Neutrophil (primary cell): Measurements from ENCODE around the gene ARMC9.

Experiments
- H3K27ac ChIP-seq: fragments of 200-600 bp; sonication (generic); 2 replicates; pipeline ENCODE4 v1.5.1; 2016; ENCODE audit warnings: mild to moderate bottlenecking, moderate library complexity
- H3K27me3 ChIP-seq: fragments of 200-600 bp; sonication (generic); 2 replicates; pipeline ENCODE4 v1.6.0; 2016; ENCODE audit warnings: mild to moderate bottlenecking
- H3K36me3 ChIP-seq: fragments of 200-600 bp; sonication (generic); 2 replicates; pipeline ENCODE4 v1.5.1; 2017
- H3K4me1 ChIP-seq, 2 experiments: fragments of 200-600 bp in 1 of 2; sonication (generic) in 1 of 2; 1 replicate in 1 of 2; 2 replicates in 1 of 2; pipeline versions ENCODE4 v1.5.1 to v1.6.1; 2013 to 2016; ENCODE audit warnings: low read depth in 1 of 2, low read length in 1 of 2, mild to moderate bottlenecking in 1 of 2, moderate library complexity in 1 of 2; ENCODE audit not compliant: control insufficient read depth in 1 of 2, insufficient read depth in 1 of 2
- H3K4me3 ChIP-seq, 2 experiments: fragments of 200-600 bp in 1 of 2; sonication (generic) in 1 of 2; 1 replicate in 1 of 2; 2 replicates in 1 of 2; pipeline ENCODE4 v1.5.1; 2013 to 2016; ENCODE audit warnings: low read depth in 1 of 2, low read length in 1 of 2, mild to moderate bottlenecking in 1 of 2, moderate library complexity in 1 of 2
- H3K9me3 ChIP-seq: fragments of 200-600 bp; sonication (generic); 2 replicates; pipeline ENCODE4 v1.5.1; 2016
- CTCF ChIP-seq: fragments of 200-600 bp; sonication (generic); IDR thresholded peaks from 2 replicates; pipeline ENCODE4 v1.5.1; 2016; ENCODE audit warnings: antibody characterized with exemption

The ARMC9 gene

GRCh38 chr2:231317579-231317978, 119.1 kb downstream of the ARMC9 start:
- Histone ChIP-seq H3K9me3 (no peaks in the 10 kb centered on the region), H3K4me1 (peaks cover 18 to 20% of the 10 kb centered on the region in 2 experiments), H3K36me3 (no peaks in the 10 kb centered on the region), H3K27me3 (no peaks in the 10 kb centered on the region), H3K4me3 (no peak overlapping the region), H3K27ac (no peak overlapping the region)
- no peak for TF ChIP-seq CTCF

DNA sequence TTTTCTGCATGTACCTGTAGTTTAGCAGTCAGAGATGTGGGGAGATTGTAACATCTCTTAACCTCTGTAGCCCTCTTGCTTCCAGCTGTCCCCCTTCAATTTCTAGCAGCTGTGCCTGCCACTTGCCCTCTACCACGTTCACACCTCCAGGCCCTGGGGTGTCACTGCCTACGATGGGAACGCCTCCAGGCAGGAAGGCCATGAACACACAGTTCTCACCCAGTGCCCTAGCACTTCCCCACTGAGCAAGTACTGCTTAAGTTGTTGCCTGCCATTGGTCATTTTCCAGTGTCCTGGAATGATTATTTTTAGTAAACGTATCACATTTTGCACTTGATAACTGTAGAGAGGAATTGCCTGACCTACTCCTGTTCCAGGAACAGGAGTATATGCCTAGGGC, 120.0 kb downstream of the ARMC9 start:
- Histone ChIP-seq H3K9me3 (no peaks in the 10 kb centered on the region), H3K4me3 (no peak overlapping the region), H3K36me3 (no peaks in the 10 kb centered on the region), H3K27ac (no peak overlapping the region), H3K27me3 (no peaks in the 10 kb centered on the region), H3K4me1 (peaks cover 18 to 20% of the 10 kb centered on the region in 2 experiments)
- TF ChIP-seq CTCF = no peak

- Histone ChIP-seq H3K4me3 (no peak overlapping the region), H3K9me3 (no peaks in the 10 kb centered on the region), H3K4me1 (peaks cover 18 to 20% of the 10 kb centered on the region in 2 experiments), H3K36me3 (no peaks in the 10 kb centered on the region), H3K27ac (no peak overlapping the region), H3K27me3 (no peaks in the 10 kb centered on the region)
- TF ChIP-seq CTCF = no peak
Observed at GRCh38 chr2:231318954-231319353, 120.5 kb downstream of the ARMC9 start.

GRCh38 chr2:231319867-231320266, 121.4 kb downstream of the ARMC9 start:
- no peak for TF ChIP-seq CTCF
- Histone ChIP-seq H3K4me1 (peaks cover 18 to 20% of the 10 kb centered on the region in 2 experiments), H3K27ac (no peak overlapping the region), H3K36me3 (no peaks in the 10 kb centered on the region), H3K9me3 (no peaks in the 10 kb centered on the region), H3K27me3 (no peaks in the 10 kb centered on the region), H3K4me3 (no peak overlapping the region)

- Histone ChIP-seq H3K27ac (peak overlapping the region; percentile 69), H3K9me3 (no peaks in the 10 kb centered on the region), H3K4me3 (no peak overlapping the region), H3K27me3 (no peaks in the 10 kb centered on the region), H3K36me3 (no peaks in the 10 kb centered on the region), H3K4me1 (peaks cover 18 to 20% of the 10 kb centered on the region in 2 experiments)
- TF ChIP-seq CTCF = no peak
Observed at GRCh38 chr2:231321021-231321420, 122.6 kb downstream of the ARMC9 start.
